Fibroblast of skin of back (primary cell): ENCODE results near the gene CENPV.
A peak's percentile ranks its signal among the peaks of the same experiment; 100 is the strongest.

Experiments
- DNase-seq: peaks from one replicate; pipeline ENCODE4 v3.0.0-alpha.2; 2013

CENPV gene

DNA sequence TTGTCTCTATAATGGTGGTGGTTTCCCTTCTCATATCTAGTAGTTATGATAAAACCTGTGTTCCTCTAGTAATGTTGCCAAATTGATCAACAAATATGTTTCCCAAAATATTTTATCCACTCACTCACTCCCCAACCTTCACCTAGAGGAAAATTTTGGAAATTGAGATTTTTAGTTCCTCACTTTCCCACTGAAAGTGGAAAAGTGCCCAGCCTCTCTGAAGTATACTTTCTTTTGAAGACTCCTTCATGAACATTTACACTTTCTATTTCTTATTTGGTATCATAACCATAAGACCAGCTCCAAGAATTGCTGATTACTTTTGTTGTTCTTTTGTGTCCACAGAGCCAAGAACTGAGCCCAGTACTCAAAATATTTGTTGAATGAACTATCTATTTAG, 5.1 kb upstream of the CENPV start:
- no peak for DNase-seq

DNA sequence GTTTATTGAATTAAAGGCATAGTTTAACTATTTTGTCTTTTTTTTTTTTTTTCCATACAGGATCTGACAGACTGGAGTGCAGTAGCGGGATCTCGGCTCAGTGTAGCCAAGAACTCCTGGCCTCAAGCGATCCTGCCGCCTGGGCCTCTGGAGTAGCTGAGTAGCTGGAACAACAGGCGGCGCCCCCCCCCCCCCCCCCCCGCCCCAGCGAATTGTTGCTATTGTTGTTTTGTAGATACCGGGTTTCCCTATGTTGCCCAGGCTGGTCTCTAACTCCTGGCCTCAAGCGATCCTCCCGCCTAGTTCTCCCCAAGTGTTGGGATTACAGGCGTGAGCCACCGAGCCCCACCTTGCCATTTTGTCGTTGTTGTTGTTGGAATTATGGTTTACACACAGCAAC, 1.3 kb upstream of the CENPV start:
- no peak for DNase-seq

DNA sequence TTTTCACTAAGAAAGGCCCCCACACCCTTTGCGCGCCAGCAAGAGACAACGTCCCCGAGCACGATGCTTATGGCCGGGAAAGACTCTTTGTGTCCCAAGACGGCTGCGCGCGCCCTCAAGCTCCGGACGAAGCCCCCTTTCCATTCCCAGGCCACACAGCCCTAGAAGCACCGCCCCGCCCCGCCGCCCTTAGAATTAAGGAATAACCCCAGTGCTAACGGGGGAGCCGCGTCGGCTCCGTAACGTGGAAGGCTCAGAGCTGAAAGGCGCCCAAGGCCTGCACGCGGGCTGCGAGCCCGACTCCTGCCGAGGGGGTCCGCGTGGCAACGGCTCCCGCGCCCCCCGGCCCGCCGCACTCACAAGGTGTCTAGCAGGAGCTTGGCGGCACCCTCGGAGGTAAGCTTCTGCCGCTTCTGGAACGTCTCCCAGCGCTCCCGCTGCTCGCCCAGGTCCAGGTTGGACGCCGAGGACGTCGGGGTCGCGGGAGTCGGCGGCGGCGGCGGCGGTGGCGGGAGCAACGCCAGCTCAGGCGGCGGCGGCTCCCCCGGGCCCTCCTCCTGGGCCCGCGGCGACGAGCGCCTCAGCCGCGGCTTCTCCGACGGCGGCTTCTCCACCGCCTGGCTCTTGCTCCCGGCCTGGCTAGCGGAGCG, 477 bp downstream of the CENPV start:
- peak; percentile 41 for DNase-seq

DNA sequence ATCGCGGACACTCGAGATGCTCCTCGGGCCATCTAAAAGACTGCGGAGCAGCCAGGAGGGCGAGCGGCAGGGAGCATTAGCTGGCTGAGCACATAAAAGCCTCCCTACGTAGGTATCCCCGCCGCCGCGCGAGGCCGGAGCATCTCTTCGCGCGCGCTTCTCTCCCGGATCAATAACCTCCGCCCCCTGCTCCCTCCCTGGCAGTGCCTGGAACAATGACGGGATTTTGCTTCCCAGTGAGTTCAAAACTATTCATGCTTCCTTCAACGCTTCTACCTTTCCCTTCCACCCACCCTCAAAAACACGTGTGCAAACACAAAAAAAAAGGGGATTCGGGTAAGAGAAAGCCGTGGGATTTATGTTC, 984 bp downstream of the CENPV start:
- DNase-seq: peak; percentile 33

DNA sequence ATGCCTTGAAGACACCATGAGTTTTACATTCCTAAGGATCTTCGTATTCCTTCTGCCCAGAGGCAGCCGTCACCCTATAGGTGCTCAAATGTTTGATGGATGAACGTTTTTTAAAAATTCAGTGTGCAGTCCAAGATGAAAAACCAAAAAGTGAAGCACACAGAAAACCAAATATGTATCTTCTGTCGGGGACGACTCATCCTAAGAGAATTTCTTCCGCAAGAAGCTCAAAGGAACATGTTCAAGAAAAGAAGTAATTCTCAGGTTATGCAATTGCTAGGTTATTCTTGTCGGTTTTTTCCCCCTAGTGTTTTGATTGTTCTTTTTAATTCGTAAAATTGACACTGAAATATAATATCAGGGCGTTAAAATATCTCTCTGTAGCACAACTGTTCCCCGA, 1.4 kb downstream of the CENPV start:
- peak; percentile 49 for DNase-seq

DNA sequence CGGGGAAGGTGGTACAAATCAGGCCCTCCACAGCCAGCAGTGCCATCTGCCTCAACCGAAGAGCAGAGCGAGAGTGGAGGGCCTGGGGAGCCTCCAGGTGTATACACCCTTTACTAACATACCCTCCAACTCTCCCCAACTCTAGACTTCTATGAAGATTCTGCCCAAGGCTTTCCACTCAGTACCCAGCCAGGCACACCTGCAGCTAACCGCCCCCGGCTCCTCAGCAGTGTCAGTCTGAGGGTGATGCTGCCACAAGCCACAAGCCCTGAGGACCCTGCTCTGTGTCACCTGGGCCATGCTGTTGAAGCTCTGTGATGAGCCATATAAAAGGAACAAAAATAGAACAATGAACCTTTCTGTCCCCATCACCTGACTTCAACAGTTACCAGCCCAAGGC, 3.8 kb downstream of the CENPV start:
- DNase-seq: no peak

DNA sequence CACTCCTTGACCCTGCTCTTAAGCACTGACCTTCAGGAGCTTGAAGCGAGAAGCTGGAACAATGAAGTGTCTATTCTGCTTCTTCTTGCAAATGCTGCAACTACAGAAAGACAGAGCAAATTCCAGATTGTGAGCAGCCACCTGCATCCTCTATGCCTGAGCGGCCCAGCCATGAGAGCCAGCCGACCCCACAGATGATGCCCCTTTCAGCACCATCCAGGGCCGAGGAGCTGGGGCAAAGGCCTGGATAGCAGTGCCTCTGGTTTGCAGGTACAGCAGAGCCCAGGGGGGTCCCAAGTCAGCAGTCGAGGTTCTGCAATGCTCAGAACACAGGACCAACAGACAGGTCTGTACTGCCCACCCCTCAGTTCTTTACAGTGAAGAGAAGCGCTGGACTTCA, 4.7 kb downstream of the CENPV start:
- no peak for DNase-seq

DNA sequence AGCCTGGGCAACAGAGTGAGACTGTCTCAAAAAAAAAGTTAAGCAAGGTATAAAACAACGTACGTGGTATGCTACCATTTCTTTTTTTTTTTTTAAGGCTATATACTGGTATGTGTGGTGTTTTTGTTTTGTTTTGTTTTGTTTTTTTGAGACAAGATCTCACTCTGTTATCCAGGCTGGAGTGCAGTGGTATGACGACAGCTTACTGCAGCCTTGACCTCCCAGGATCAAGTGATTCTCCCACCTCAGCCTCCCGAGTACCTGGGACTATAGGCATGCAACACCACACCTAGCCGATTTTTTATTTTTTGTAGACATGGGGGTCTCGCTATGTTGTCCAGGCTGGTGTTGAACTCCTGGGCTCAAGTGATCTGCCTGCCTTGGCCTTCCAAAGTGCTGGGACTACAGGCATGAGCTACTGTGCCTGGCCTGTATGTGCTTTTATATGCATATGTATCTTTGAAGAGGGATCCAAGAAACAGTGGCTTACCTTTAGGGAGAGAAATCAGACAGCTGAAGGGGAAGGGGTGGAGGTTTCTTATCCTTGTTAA, 6.5 kb downstream of the CENPV start:
- no peak for DNase-seq

DNA sequence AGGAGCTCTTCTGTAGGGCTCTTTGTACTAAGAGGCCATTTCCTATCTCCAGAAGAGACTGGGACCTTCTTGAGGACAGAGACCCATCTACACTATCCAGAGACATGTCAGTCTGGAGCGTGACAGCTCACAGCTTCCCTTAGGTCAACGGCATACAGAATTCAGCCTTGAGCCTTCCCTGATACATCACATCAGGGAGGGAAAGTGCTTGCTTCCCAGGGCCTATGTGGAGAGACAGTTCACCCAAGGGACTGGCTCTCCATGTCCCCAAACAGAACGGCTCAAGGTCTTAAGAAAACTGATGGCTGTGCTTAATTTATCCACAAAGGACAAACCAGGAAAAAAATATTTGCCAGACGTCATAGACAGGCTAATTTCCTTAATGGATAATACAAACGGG, 7.7 kb downstream of the CENPV start:
- no peak for DNase-seq

DNA sequence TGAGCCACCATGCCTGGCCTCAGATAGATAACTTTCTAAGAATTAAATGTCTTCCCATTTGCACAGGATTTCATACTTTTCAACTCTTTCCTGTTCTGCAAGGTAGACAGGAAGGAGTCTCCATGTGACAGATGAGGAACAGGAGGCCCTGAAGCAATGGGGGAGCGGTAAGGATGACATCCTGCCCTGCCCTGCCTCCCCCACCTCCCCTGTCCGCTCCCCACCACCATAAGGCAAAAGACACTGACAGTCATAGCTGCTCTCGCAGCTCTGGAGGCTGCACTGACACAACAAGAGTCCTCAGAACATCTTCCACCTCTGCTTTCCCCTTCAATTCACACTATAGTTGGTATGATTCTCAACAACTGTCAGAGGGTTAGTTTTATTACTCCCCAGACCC, 9.7 kb downstream of the CENPV start:
- DNase-seq: no peak

DNA sequence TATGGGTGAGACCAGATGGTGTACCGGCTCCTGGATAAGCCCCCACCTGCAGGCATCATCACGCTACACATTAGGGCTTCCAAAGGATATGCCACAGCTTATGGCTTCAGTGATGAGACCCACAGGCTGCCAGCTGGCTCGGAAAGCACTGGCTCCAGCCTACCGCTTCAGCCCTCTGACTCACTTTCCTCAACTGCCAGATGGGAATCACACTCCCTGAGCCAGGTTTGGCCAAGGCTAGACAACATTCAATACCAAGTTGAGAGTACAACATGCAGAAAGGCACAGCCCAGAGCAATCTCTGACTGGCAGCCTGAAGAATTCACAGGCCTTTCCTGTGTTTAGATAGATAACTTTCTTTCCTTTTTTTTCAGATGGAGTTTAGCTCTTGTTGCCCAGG, 10.3 kb downstream of the CENPV start:
- peak; percentile 27 for DNase-seq

DNA sequence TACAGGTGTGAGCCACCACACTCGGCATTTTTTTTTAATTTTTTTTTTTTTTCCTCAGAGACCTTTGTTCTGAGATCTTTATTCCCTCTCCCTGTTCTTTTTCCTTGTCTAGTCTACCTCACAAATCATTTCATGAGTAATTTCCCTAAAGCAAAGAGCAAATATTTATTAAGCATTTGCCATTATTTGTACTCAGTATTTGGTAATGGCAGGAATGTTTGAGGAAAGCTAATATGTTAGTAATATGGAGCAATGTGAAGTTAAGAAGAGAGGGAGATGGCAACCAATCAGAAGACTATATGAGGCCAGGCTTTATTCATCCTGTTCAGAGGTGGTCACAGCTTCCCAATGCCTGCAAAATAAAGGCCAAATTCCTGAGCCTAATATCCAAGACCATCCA, 13.3 kb downstream of the CENPV start:
- no peak for DNase-seq

DNA sequence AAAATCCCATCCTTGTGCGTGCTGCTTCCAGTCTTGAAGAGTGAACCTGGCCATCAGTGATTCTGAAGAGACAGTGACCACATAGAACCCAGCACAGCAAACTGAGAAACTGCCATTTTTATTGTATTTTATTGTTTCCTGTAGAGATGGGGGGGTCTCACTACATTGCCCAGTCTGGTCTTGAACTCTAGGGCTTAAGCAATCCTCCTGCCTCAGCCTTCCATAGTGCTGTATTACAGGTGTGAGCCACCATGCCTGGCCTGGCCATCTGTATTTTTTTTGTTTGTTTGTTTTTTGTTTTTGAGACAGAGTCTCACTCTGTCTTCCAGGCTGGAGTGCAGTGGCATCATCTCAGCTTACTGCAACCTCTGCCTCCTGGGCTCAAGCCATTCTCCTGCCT, 13.9 kb downstream of the CENPV start:
- DNase-seq: no peak

DNA sequence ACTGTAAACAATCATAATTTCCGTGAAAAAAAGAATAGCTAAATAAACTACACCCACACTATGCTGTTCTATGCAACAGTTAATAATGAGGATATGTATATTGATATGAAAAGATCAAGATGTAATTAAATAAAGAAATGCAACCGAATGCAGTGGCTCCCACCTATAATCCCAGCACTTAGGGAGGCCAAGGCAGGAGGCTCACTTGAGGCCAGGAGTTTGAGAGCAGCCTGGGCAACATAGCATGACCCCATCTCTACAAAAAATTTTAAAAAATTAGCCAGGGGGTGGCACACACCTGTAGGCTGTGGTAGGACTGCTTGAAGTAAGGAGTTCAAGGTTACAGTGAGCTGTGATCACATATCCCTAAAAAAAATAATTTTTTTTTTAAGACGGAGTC, 14.9 kb downstream of the CENPV start:
- no peak for DNase-seq

DNA sequence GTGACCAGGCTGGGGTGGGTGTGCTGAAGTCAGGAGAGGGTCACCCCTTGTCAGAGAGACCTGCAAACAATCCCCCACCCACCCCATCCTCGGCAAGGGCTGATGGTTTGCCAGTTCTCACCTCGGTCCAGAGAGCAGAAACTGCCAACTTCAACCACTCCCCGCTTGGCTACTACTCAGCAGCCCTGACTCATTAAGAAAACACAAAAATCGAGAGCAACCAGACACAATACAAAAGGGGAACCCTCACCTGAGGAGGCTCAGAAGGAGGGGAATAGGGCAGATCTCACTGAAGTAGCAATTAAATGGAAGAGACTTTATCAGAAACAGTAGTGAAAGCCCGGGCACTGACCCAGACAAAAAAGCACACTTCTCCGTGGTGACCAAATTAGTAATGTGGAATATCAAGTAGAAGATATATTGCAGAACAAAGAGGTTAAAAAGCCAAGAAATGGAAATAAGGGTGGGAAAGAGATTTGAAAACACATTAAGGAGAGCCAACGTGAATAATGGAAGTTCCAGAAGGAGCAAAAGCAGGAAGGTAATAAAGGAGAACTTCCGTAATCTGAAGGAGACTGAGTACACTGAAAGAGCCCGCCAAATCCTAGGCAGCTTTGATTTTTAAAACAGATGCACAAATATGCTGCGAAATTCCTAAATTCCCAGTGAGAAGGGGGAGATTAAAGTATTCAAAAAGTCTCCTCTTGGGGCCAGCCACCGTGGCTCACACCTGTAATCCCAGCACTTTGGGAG, 23.6 kb downstream of the CENPV start:
- peak; percentile 39 for DNase-seq

DNA sequence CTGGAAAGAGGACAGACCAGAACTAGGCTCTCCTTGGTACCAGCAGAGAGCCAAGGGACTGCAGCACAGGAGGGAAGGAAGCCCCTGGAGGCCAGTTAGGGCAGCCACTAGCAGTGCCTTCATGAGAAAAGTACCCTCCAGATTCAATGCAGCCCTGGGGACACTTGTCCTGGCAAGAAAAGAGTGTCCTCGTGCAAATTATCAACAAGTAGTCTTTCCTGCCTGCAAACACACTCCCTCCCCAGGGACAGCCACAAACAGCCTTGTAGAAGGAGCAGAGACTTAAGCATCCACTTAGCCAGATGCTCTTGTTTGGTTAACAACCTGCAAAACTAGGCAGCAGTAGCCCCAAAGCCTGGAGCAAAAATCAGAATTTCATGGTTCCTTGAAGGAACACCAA, 24.3 kb downstream of the CENPV start:
- DNase-seq: peak; percentile 4

DNA sequence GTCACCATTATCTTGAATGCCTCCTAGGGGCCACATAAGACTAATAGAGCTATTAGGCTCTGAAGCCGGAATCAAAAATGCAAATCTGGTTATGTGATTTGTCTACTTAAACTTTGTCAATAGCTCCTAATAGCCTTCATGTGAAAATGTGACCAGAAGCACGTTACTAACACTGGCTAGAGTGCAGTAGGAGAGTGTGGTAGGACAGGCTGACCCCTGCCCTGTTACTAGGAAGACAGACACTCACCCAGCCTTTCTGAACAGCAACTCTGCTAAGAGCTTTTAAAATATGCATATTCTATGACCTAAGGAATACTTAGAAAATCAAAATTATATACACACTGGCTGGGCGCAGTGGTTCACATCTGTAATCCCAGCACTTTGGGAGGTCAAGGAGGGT, 26.3 kb downstream of the CENPV start:
- no peak for DNase-seq

DNA sequence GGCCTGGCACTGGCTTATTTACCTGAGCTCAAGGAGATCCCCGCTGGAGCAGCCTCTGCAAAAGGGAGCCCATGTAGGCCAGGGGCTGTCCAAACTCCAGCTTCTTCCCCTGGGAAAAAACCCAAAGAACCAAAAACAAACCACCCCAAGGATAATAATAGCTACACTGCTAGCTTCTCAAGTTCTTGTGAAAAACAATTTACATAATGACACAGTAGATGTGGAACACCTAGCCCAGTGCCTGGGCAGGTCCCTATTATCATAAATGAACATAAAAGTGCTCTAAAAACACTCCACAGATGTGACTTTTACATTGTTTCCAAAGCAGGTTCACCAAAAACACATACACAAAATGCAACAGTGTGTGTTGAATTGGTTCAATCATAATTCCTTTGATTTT, 27.3 kb downstream of the CENPV start:
- no peak for DNase-seq

DNA sequence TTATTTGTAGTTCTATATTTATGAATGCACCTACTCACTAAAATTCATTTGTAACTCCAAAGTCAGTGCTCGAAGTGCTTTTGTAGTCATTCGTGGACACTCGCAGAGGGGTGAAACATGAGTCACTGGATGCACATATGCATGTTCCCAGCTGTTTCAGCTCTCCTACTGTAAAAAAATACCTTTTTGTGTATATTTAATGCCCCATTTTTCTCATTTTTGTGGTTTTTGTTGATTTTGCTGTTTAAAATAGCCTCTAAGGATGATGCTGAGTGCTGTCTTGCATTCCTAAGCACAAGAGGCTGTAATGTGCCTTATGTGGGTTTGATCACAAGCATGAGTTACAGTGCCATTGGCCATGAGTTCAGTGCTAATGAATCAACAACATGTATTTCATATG, 30.6 kb downstream of the CENPV start:
- peak; percentile 73 for DNase-seq

DNA sequence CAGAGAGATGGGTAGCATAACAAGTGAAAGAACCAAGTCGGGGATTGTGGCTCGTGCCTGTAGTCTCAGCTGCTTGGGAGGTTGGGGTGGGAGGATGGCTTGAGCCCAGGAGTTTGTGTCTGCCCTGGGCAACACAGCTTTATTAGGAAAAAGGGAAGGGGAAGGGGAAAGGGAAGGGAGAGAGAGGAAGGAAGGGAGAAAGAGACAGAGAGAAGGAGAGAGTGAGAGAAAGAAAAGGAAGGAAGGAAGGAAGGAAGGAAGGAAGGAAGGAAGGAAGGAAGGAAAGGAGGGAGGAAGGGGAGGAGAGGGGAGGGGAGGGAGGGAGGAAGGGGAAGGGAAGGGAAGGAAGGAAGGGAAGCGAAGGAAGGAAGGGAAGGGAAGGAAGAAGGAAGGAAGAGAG, 33.3 kb downstream of the CENPV start:
- no peak for DNase-seq

DNA sequence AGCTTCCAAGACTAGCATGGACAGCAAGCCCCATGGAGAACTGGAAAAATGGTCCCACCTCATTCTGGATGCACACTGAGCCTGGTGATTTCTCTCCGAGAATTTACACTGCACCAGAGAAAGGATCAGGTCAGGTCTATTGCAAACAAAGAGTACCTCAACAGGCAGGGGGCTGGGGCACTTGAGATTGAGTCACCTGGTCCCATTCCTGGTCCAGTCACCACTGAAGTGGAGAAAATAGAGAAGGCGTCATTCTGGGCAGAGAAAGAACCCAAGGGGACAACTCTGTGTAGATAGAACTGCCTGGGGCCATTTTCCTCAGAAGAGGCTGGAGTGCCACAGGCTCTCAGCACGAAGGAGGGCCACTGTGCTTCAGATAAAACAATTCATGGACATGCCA, 38.4 kb downstream of the CENPV start:
- no peak for DNase-seq

DNA sequence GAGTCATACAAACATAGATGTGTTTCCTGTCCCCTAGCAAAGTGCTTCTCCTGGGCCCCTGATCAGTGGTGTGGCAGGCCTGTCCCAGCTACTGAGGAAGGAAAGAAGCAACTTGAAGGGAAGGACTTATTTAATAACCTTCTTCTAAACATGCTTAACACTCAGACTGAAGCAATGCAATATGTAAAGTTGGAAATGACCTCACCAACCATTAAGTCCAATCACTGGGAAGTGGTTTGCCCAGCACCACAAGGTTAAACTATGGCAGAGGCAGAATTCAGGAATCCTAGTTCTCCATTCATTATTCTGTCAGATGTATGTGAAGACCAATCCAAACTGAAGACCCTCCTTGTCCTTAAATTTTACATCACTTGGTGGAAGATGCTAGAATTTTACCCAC, 39.1 kb downstream of the CENPV start:
- no peak for DNase-seq

DNA sequence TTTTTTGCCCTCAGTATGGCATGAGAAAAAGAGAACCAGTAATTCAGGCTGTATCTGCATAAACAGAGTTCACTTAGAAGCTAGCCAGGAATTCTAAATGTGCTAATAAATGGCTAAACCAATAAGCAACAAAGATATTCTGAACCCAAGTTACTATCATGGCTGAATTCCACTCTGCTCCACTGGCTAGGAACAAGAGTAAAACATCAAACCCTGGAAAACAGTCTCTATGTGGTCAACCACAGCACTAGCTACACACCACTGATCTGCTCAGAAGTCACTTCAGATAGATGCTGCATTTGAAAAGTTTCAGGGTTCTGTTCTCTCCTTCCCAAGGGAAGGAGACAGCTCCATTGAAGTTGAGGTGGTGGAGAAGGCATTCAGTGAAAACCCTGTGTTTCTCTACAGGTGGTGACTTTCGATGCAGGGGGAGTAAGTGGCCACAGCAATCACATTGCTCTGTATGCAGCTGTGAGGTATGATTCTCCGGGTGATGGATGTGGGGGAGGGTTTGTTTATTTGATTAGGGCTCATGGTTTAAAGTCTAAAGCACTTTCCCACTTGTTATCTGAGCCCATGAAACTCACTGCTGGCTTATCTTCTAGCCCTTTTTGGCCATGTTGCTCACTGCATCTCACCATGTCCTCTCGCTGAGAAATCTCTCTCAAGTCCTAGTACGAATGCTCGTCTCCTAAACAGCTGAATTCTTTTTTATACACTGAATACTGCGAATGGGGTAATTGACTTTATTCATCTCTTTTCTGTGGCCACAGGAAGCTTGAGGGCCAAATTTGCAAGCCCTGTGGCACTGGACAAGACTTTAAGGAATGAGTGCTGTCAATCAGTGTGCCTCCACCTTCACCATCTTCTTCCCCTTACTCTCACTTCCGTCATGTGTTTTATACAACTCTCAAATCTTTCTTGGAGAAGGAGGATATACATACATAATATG, 39.9 kb downstream of the CENPV start:
- no peak for DNase-seq
